T-helper 1 cell treated with Interleukin-12 subunit alpha and Interleukin-12 subunit beta and Interleukin-4 antibody, amounts not matched to agents 30 μg/mL and 1 μg/mL, for 36 hours (primary cell): ENCODE results near the gene YARS1.

Experiments used
- H3K27ac Mint-ChIP-seq: one replicate; pipeline ENCODE4 v1.8.0; 2021; ENCODE audit warnings: mild to moderate bottlenecking, mixed read lengths
- H3K27me3 Mint-ChIP-seq: one replicate; pipeline ENCODE4 v1.8.0; 2021; ENCODE audit warnings: low read depth, mixed read lengths
- H3K36me3 Mint-ChIP-seq: one replicate; pipeline ENCODE4 v1.8.0; 2021; ENCODE audit warnings: low read depth, mixed read lengths
- H3K4me1 Mint-ChIP-seq: one replicate; pipeline ENCODE4 v1.8.0; 2021; ENCODE audit warnings: low read depth, mixed read lengths
- H3K4me3 Mint-ChIP-seq: one replicate; pipeline ENCODE4 v1.8.0; 2021; ENCODE audit warnings: mild to moderate bottlenecking, moderate library complexity, mixed read lengths
- H3K9me3 Mint-ChIP-seq: one replicate; pipeline ENCODE4 v1.8.0; 2021; ENCODE audit warnings: mixed read lengths

Gene YARS1

GRCh38 chr1:32755098-32755809, 61.9 kb downstream of the YARS1 start:
- H3K36me3 Mint-ChIP-seq = no peaks in the 10 kb centered on the region
- H3K27ac Mint-ChIP-seq = no peak overlapping the region
- no peak overlapping the region for H3K4me3 Mint-ChIP-seq
- peaks cover 17% of the 10 kb centered on the region for H3K4me1 Mint-ChIP-seq
- H3K27me3 Mint-ChIP-seq = peaks cover 43% of the 10 kb centered on the region
- no peaks in the 10 kb centered on the region for H3K9me3 Mint-ChIP-seq

GRCh38 chr1:32754317-32755097, 62.7 kb downstream of the YARS1 start:
- Mint-ChIP-seq H3K4me3 (peak overlapping the region; percentile 71), H3K9me3 (no peaks in the 10 kb centered on the region), H3K36me3 (no peaks in the 10 kb centered on the region), H3K4me1 (peaks cover 12% of the 10 kb centered on the region), H3K27me3 (peaks cover 45% of the 10 kb centered on the region), H3K27ac (no peak overlapping the region)

GRCh38 chr1:32753532-32754316, 63.4 kb downstream of the YARS1 start:
- Mint-ChIP-seq H3K36me3 (no peaks in the 10 kb centered on the region), H3K27me3 (peaks cover 48% of the 10 kb centered on the region), H3K4me1 (peaks cover 11% of the 10 kb centered on the region), H3K4me3 (peak overlapping the region; percentile 71), H3K9me3 (no peaks in the 10 kb centered on the region), H3K27ac (no peak overlapping the region)

GRCh38 chr1:32749771-32750170, 67.4 kb downstream of the YARS1 start:
- Mint-ChIP-seq H3K27ac (no peak overlapping the region), H3K27me3 (peaks cover 27% of the 10 kb centered on the region), H3K9me3 (no peaks in the 10 kb centered on the region), H3K36me3 (no peaks in the 10 kb centered on the region), H3K4me1 (peaks cover 8% of the 10 kb centered on the region), H3K4me3 (no peak overlapping the region)

GRCh38 chr1:32749332-32749731, 67.8 kb downstream of the YARS1 start:
- peaks cover 26% of the 10 kb centered on the region for H3K27me3 Mint-ChIP-seq
- no peaks in the 10 kb centered on the region for H3K36me3 Mint-ChIP-seq
- H3K4me3 Mint-ChIP-seq = no peak overlapping the region
- H3K9me3 Mint-ChIP-seq = no peaks in the 10 kb centered on the region
- H3K4me1 Mint-ChIP-seq = peaks cover 6% of the 10 kb centered on the region
- no peak overlapping the region for H3K27ac Mint-ChIP-seq

GRCh38 chr1:32748926-32749325, 68.2 kb downstream of the YARS1 start:
- Mint-ChIP-seq H3K4me1 (peaks cover 4% of the 10 kb centered on the region), H3K36me3 (no peaks in the 10 kb centered on the region), H3K4me3 (no peak overlapping the region), H3K27me3 (peaks cover 27% of the 10 kb centered on the region), H3K27ac (peak overlapping the region; percentile 22), H3K9me3 (no peaks in the 10 kb centered on the region)

GRCh38 chr1:32748348-32748747, 68.8 kb downstream of the YARS1 start:
- Mint-ChIP-seq H3K27ac (no peak overlapping the region), H3K9me3 (no peaks in the 10 kb centered on the region), H3K36me3 (no peaks in the 10 kb centered on the region), H3K4me3 (no peak overlapping the region), H3K4me1 (peaks cover 4% of the 10 kb centered on the region), H3K27me3 (peaks cover 31% of the 10 kb centered on the region)

- no peaks in the 10 kb centered on the region for H3K9me3 Mint-ChIP-seq
- H3K27me3 Mint-ChIP-seq = peaks cover 31% of the 10 kb centered on the region
- no peak overlapping the region for H3K27ac Mint-ChIP-seq
- no peaks in the 10 kb centered on the region for H3K36me3 Mint-ChIP-seq
- no peak overlapping the region for H3K4me3 Mint-ChIP-seq
- H3K4me1 Mint-ChIP-seq = no peaks in the 10 kb centered on the region
Measured at GRCh38 chr1:32746130-32746529, 71.0 kb downstream of the YARS1 start.

- Mint-ChIP-seq H3K4me3 (no peak overlapping the region), H3K27me3 (peaks cover 38% of the 10 kb centered on the region), H3K27ac (no peak overlapping the region), H3K4me1 (no peaks in the 10 kb centered on the region), H3K9me3 (no peaks in the 10 kb centered on the region), H3K36me3 (no peaks in the 10 kb centered on the region)
Measured at GRCh38 chr1:32744071-32744425, 73.1 kb downstream of the YARS1 start.

GRCh38 chr1:32743380-32744070, 73.6 kb downstream of the YARS1 start:
- Mint-ChIP-seq H3K36me3 (no peaks in the 10 kb centered on the region), H3K4me1 (no peaks in the 10 kb centered on the region), H3K9me3 (no peaks in the 10 kb centered on the region), H3K4me3 (peak overlapping the region; percentile 51), H3K27ac (no peak overlapping the region), H3K27me3 (peaks cover 34% of the 10 kb centered on the region)

GRCh38 chr1:32742956-32743355, 74.2 kb downstream of the YARS1 start:
- Mint-ChIP-seq H3K27me3 (peaks cover 34% of the 10 kb centered on the region), H3K27ac (no peak overlapping the region), H3K36me3 (no peaks in the 10 kb centered on the region), H3K4me3 (peak overlapping the region; percentile 51), H3K9me3 (no peaks in the 10 kb centered on the region), H3K4me1 (no peaks in the 10 kb centered on the region)

GRCh38 chr1:32742199-32742947, 74.8 kb downstream of the YARS1 start:
- Mint-ChIP-seq H3K9me3 (no peaks in the 10 kb centered on the region), H3K36me3 (no peaks in the 10 kb centered on the region), H3K27me3 (peaks cover 38% of the 10 kb centered on the region), H3K4me3 (peak overlapping the region; percentile 51), H3K27ac (no peak overlapping the region), H3K4me1 (no peaks in the 10 kb centered on the region)

- Mint-ChIP-seq H3K9me3 (no peaks in the 10 kb centered on the region), H3K36me3 (no peaks in the 10 kb centered on the region), H3K27me3 (peaks cover 38% of the 10 kb centered on the region), H3K4me1 (no peaks in the 10 kb centered on the region), H3K4me3 (peak overlapping the region; percentile 72), H3K27ac (no peak overlapping the region)
Measured at GRCh38 chr1:32741413-32742198, 75.6 kb downstream of the YARS1 start.
